ENCODE measurements around the gene GPRIN3.

DNA sequence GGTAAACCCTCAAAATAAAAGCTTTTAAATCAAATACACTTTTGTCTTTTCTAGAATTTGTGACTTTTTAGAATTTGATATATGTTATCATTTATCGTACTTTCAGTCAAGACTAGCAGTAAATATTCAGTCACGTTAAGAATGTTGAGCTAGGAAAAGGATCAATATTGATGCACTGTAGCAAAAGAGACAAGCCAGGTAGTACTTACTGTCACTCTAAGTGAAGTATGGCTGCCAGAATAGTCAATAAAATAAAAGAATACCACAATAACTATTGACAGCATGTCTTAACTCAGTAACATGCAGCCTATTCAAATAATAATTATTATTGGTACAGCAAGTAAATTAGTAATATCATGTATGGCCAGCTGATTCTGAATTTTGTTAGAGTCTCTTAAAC lies 43.6 kb upstream of the GPRIN3 start:
- TF ChIP-seq MEF2A (IDR thresholded peaks at IDR 0.05; ENCODE audit: insufficient read depth, low read depth, low read length) (no peak), TAF1 (IDR thresholded peaks at IDR 0.05; ENCODE audit: borderline replicate concordance, low read depth, low read length) (no peak), MXI1 (IDR thresholded peaks at IDR 0.05; ENCODE audit: low read depth, low read length) (no peak)
